GM21528 (cell line): ENCODE data around the gene NLGN3.
A peak's percentile ranks its signal among the peaks of the same experiment; 100 is the strongest.
"Not testable (repeated sequence)": the region's sequence is repeated elsewhere in the genome, so short reads cannot be mapped to it uniquely, and the experiment has no call there.

Experiments
- ATAC-seq: cut with Tn5 transposase; IDR thresholded peaks from one replicate; pipeline ENCODE4 v1.9.1; 2021; ENCODE audit warnings: mild to moderate bottlenecking, moderate library complexity; ENCODE audit not compliant: unreplicated experiment, low FRiP score

The NLGN3 gene

GRCh38 chrX:71168134-71168533 is 23.5 kb downstream of the NLGN3 start:
- no peak for ATAC-seq

- ATAC-seq, result no peak
These were observed 24.9 kb downstream of the NLGN3 start for GRCh38 chrX:71169586-71169985.

GRCh38 chrX:71170660-71171059 is 26.0 kb downstream of the NLGN3 start:
- no peak for ATAC-seq

GRCh38 chrX:71171110-71171801 is 26.6 kb downstream of the NLGN3 start:
- no peak for ATAC-seq

GRCh38 chrX:71173440-71173839 is 28.8 kb downstream of the NLGN3 start:
- no peak for ATAC-seq

- ATAC-seq, result no peak
These were observed 30.2 kb downstream of the NLGN3 start for GRCh38 chrX:71174795-71175194.

- ATAC-seq, result no peak
These were observed 30.9 kb downstream of the NLGN3 start for GRCh38 chrX:71175531-71175930.

GRCh38 chrX:71177327-71177726 is 32.7 kb downstream of the NLGN3 start:
- ATAC-seq, result no peak

GRCh38 chrX:71178908-71179307 is 34.3 kb downstream of the NLGN3 start:
- ATAC-seq, result no peak

GRCh38 chrX:71180579-71181265 is 36.1 kb downstream of the NLGN3 start:
- not testable (repeated sequence) for ATAC-seq

GRCh38 chrX:71181558-71181909 is 36.9 kb downstream of the NLGN3 start:
- ATAC-seq, result peak; percentile 57

- peak; percentile 85 for ATAC-seq
These were observed 37.5 kb downstream of the NLGN3 start for GRCh38 chrX:71181910-71182799.

GRCh38 chrX:71182871-71183270 is 38.2 kb downstream of the NLGN3 start:
- ATAC-seq, result no peak

GRCh38 chrX:71183341-71183740 is 38.7 kb downstream of the NLGN3 start:
- no peak for ATAC-seq

- no peak for ATAC-seq
These were observed 39.5 kb downstream of the NLGN3 start for GRCh38 chrX:71184092-71184491.

GRCh38 chrX:71184803-71185495 is 40.3 kb downstream of the NLGN3 start:
- no peak for ATAC-seq

- no peak for ATAC-seq
These were observed 46.6 kb downstream of the NLGN3 start for GRCh38 chrX:71191248-71191647.

GRCh38 chrX:71195964-71196649 is 51.5 kb downstream of the NLGN3 start:
- ATAC-seq, result peak; percentile 51

GRCh38 chrX:71198066-71198465 is 53.4 kb downstream of the NLGN3 start:
- ATAC-seq, result peak; percentile 66
